CD14-positive monocyte (primary cell): ENCODE results near the gene OR11H6. TPM values are rescaled to one million over a fixed set of nuclear protein-coding genes. Genes with fewer than 3 reads are reported as not detected.

Experiments
- DNase-seq, 3 donors: peaks; one replicate each; pipeline ENCODE4 v3.0.0-alpha.2; 2011 to 2022
- H2AFZ ChIP-seq: 2 replicates; pipeline ENCODE4 v1.6.0; 2012; ENCODE audit warnings: mild to moderate bottlenecking, low read depth, low read length, inconsistent platforms; ENCODE audit not compliant: insufficient read depth, poor library complexity, severe bottlenecking
- H3K27ac ChIP-seq, 2 donors: 1 replicate in 1 of 2; 2 replicates in 1 of 2; pipeline ENCODE4 v1.5.1; 2012 to 2013; ENCODE audit warnings: low read length in 2 of 2, control low read depth in 1 of 2, inconsistent platforms in 1 of 2, low read depth in 1 of 2, mild to moderate bottlenecking in 1 of 2
- H3K27me3 ChIP-seq, 2 donors: one replicate each; pipeline versions ENCODE4 v1.6.0 to v1.6.1; 2011 to 2013; ENCODE audit warnings: low read length in 2 of 2; ENCODE audit not compliant: control insufficient read depth in 2 of 2, insufficient read depth in 2 of 2
- H3K36me3 ChIP-seq, 2 donors: replicated peaks in 1 of 2; 1 replicate in 1 of 2; 2 replicates in 1 of 2; pipeline versions ENCODE4 v1.5.1 to v1.6.1; 2012 to 2013; ENCODE audit warnings: low read length in 2 of 2, control low read depth in 1 of 2, inconsistent platforms in 1 of 2, mild to moderate bottlenecking in 1 of 2; ENCODE audit not compliant: insufficient read depth in 2 of 2, control insufficient read depth in 1 of 2
- H3K4me1 ChIP-seq, 2 donors: 1 replicate in 1 of 2; 2 replicates in 1 of 2; pipeline versions ENCODE4 v1.5.1 to v1.6.1; 2012 to 2013; ENCODE audit warnings: low read length in 2 of 2, control low read depth in 1 of 2, inconsistent platforms in 1 of 2, mild to moderate bottlenecking in 1 of 2, moderate library complexity in 1 of 2; ENCODE audit not compliant: insufficient read depth in 2 of 2, control insufficient read depth in 1 of 2
- H3K4me2 ChIP-seq: replicated peaks from 2 replicates; pipeline ENCODE3; 2012; ENCODE audit warnings: low read length, moderate library complexity, mild to moderate bottlenecking; ENCODE audit not compliant: poor library complexity, severe bottlenecking; ENCODE audit errors: extremely low read depth
- H3K4me3 ChIP-seq, 3 experiments: fragments of 200-600 bp in 1 of 3; sonication (generic) in 1 of 3; replicated peaks in 1 of 3; 1 replicate in 2 of 3; 2 replicates in 1 of 3; pipeline ENCODE4 v1.5.1; 2011 to 2013; ENCODE audit warnings: low read length in 3 of 3, mild to moderate bottlenecking in 3 of 3, control low read depth in 2 of 3, low read depth in 2 of 3, inconsistent platforms in 1 of 3, moderate library complexity in 1 of 3
- H3K79me2 ChIP-seq: 2 replicates; pipeline ENCODE4 v1.6.0; 2012; ENCODE audit warnings: mild to moderate bottlenecking, control low read depth, inconsistent platforms, low read length, moderate library complexity; ENCODE audit not compliant: insufficient read depth
- H3K9ac ChIP-seq: 2 replicates; pipeline ENCODE4 v1.6.0; 2017; ENCODE audit warnings: low read length, mild to moderate bottlenecking; ENCODE audit not compliant: insufficient read depth, poor library complexity, severe bottlenecking
- H3K9me3 ChIP-seq, 2 donors: replicated peaks in 1 of 2; 1 replicate in 1 of 2; 2 replicates in 1 of 2; pipeline versions ENCODE4 v1.5.1 to v1.6.1; 2012 to 2013; ENCODE audit warnings: low read length in 2 of 2, control low read depth in 1 of 2; ENCODE audit not compliant: control insufficient read depth in 1 of 2, insufficient read depth in 1 of 2
- H4K20me1 ChIP-seq: 2 replicates; pipeline ENCODE4 v1.6.0; 2012; ENCODE audit warnings: mild to moderate bottlenecking, low read length, control low read depth, moderate library complexity; ENCODE audit not compliant: insufficient read depth
- H3K27ac Mint-ChIP-seq, 7 donors: one replicate each; pipeline ENCODE4 v1.8.0; 2020; ENCODE audit warnings: mild to moderate bottlenecking in 7 of 7, mixed read lengths in 7 of 7, moderate library complexity in 6 of 7, inconsistent platforms in 2 of 7
- H3K27me3 Mint-ChIP-seq, 3 donors: one replicate each; pipeline ENCODE4 v1.8.0; 2021 to 2022; ENCODE audit warnings: low read depth in 3 of 3, mild to moderate bottlenecking in 3 of 3, mixed read lengths in 3 of 3, moderate library complexity in 3 of 3, inconsistent platforms in 1 of 3
- H3K36me3 Mint-ChIP-seq, 2 donors: one replicate each; pipeline ENCODE4 v1.8.0; 2020; ENCODE audit warnings: mixed read lengths in 2 of 2, inconsistent platforms in 1 of 2, mild to moderate bottlenecking in 1 of 2
- H3K4me1 Mint-ChIP-seq: one replicate; pipeline ENCODE4 v1.8.0; 2020; ENCODE audit warnings: mild to moderate bottlenecking, mixed read lengths
- H3K4me3 Mint-ChIP-seq, 2 donors: one replicate each; pipeline ENCODE4 v1.8.0; 2020; ENCODE audit warnings: mild to moderate bottlenecking in 2 of 2, mixed read lengths in 2 of 2, moderate library complexity in 1 of 2
- H3K9me3 Mint-ChIP-seq, 7 donors: one replicate each; pipeline ENCODE4 v1.8.0; 2020 to 2022; ENCODE audit warnings: mixed read lengths in 7 of 7, mild to moderate bottlenecking in 6 of 7, moderate library complexity in 6 of 7, inconsistent platforms in 2 of 7
- CTCF ChIP-seq: fragments of 200-600 bp; IDR thresholded peaks from one replicate; pipeline ENCODE4 v1.8.0; 2022; ENCODE audit warnings: antibody characterized with exemption, mild to moderate bottlenecking
- WGBS: methylation state at CpG from one replicate; pipeline ENCODE4 v1.1.5; 2013; ENCODE audit warnings: missing lambda C conversion rate; ENCODE audit not compliant: insufficient coverage; 5-methylcytosine and 5-hydroxymethylcytosine counted together
- intact Hi-C, 2 donors: fragments of 100-400 bp; cut with micrococcal nuclease; formaldehyde crosslinking; loops; one replicate each; pipeline versions ENCODE4 v1.15.0 to v1.15.1; 2023
- polyA plus RNA-seq, 3 donors: library from polyadenylated mRNA; depleted of rRNA in 1 of 3; unstranded in 2 of 3; stranded (reverse) in 1 of 3; fragments of 300-500 nt in 2 of 3; fragments of >200 nt in 1 of 3; fragmentation: Illumina TruSeq in 2 of 3; gene quantifications; 1 replicate in 2 of 3; 2 replicates in 1 of 3; pipeline ENCODE4 v1.2.3, GENCODE V29; 2012 to 2021

OR11H6 gene
- polyA plus RNA-seq, 3 donors, result not detected

- H3K36me3 Mint-ChIP-seq, result no peaks in the 10 kb centered on the region
- H3K4me1 ChIP-seq, result no peaks in the 10 kb centered on the region
- no peak overlapping the region for H3K27ac ChIP-seq
- H2AFZ ChIP-seq, result no peak overlapping the region
- no peaks in the 10 kb centered on the region for H3K4me1 Mint-ChIP-seq
- no peak for DNase-seq
- intact Hi-C loops, result no loop called here
- no peaks in the 10 kb centered on the region for H3K36me3 ChIP-seq
- H3K9me3 Mint-ChIP-seq, result peaks cover 0 to 3% (median 0%) of the 10 kb centered on the region in 7 donors
- no peak overlapping the region for H3K27ac Mint-ChIP-seq
- no peaks in the 10 kb centered on the region for H3K79me2 ChIP-seq
- no peak for TF ChIP-seq CTCF
- no peak overlapping the region for H3K4me3 ChIP-seq
- no peak overlapping the region for H3K4me3 Mint-ChIP-seq
- no peaks in the 10 kb centered on the region for H3K9me3 ChIP-seq
- H3K27me3 Mint-ChIP-seq, result peaks cover 0 to 7% (median 0%) of the 10 kb centered on the region in 3 donors
- no peaks in the 10 kb centered on the region for H4K20me1 ChIP-seq
- H3K4me2 ChIP-seq, result no peak overlapping the region
- no peak overlapping the region for H3K9ac ChIP-seq
- no CpG with 5 or more reads among the region's 2 CpGs for WGBS
- H3K27me3 ChIP-seq, result no peaks in the 10 kb centered on the region
Measured at GRCh38 chr14:20215196-20215595, 8.3 kb upstream of the OR11H6 start.

- H2AFZ ChIP-seq, result no peak overlapping the region
- no CpG with 5 or more reads among the region's 4 CpGs for whole genome bisulfite sequencing
- DNase-seq, result no peak
- Mint-ChIP-seq H3K27ac (no peak overlapping the region), H3K27me3 (peaks cover 0 to 9% (median under 1%) of the 10 kb centered on the region in 3 donors), H3K4me1 (no peaks in the 10 kb centered on the region), H3K9me3 (peaks cover 0 to 3% (median 0%) of the 10 kb centered on the region in 7 donors), H3K36me3 (no peaks in the 10 kb centered on the region), H3K4me3 (no peak overlapping the region)
- no peaks in the 10 kb centered on the region for H3K9me3 ChIP-seq
- H3K27ac ChIP-seq, result no peak overlapping the region
- intact Hi-C loops, result no loop called here
- TF ChIP-seq CTCF, result no peak
- H3K9ac ChIP-seq, result no peak overlapping the region
- H4K20me1 ChIP-seq, result no peaks in the 10 kb centered on the region
- H3K4me3 ChIP-seq, result no peak overlapping the region
- no peaks in the 10 kb centered on the region for H3K27me3 ChIP-seq
- no peaks in the 10 kb centered on the region for H3K36me3 ChIP-seq
- H3K4me2 ChIP-seq, result no peak overlapping the region
- H3K79me2 ChIP-seq, result no peaks in the 10 kb centered on the region
- H3K4me1 ChIP-seq, result no peaks in the 10 kb centered on the region
Measured at GRCh38 chr14:20219033-20219432, 4.5 kb upstream of the OR11H6 start.
